SH-SY5Y (cell line): ENCODE measurements around the gene FKBP1A.

Source experiments
- GATA2 ChIP-seq: IDR thresholded peaks from 2 replicates; pipeline ENCODE4 v1.6.1; 2011; ENCODE audit warnings: mild to moderate bottlenecking, low read depth, low read length
- GATA3 ChIP-seq: IDR thresholded peaks from 2 replicates; pipeline ENCODE4 v1.6.1; 2011; ENCODE audit warnings: low read depth, mild to moderate bottlenecking, low read length, moderate library complexity

FKBP1A gene

DNA sequence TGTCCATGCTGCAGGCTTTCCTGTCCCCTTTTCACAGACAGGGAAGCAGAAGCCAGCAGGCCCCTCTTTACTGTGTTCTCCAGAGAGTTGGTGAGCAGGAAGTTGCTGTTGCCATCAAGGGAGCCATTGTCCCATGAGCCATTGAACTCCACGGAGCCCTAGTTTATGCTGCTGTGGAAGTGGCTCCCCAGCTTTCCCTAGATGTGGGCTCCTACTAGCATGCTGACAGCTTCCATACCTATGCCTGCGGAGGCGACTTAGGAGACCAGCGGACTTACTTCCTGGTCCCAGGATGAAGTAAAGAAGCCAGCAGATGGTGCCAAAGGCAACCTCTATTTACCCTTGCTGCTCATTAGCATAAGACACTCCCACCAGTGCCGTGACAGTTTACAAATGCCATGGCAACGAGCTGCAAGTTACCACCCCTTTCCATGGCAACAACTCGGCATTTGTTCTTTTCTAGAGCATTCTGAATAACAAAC is 30.8 kb upstream of the FKBP1A start:
- TF ChIP-seq GATA3 (no peak), GATA2 (no peak)

DNA sequence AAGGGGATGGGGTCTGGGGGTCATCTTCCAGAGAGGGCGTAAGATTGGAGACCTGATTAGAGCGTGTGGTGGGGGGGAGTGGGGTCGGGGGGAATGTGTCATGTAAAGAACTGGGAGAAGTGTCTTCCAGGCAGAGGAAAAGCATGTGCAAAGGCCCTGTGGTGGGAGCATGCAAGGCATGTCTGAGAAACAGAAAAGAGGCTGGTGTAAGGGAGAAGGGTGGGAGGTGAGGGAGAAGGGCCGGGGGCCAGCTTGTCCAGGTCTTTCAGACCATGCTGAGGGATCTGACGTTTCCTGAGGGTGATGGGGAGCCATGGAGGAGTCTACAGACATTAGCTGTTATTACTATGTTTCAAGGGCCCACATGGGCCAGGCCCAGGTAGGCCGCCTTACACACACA is 30.4 kb upstream of the FKBP1A start:
- TF ChIP-seq GATA3, result no peak
- TF ChIP-seq GATA2, result no peak

DNA sequence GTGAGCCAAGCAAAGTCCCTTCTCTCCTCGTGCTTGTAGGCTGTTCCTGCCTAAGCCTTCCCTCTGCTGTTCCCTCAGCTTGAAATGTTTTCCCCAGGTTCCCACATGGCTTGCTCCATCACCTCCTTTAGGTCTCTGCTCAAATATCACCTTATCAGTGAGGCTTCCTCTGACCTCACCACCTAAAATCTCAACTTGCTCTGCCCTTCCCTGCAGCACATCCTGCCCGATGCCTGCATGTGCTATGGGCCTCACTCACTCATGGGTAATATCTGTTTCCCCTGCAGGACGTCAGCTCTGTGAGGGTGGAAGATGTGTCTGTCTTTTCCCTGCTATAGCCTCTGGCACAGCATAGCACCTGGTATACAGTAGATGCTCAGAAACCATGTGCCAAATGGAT is 29.9 kb upstream of the FKBP1A start:
- TF ChIP-seq GATA2 (no peak), GATA3 (no peak)

DNA sequence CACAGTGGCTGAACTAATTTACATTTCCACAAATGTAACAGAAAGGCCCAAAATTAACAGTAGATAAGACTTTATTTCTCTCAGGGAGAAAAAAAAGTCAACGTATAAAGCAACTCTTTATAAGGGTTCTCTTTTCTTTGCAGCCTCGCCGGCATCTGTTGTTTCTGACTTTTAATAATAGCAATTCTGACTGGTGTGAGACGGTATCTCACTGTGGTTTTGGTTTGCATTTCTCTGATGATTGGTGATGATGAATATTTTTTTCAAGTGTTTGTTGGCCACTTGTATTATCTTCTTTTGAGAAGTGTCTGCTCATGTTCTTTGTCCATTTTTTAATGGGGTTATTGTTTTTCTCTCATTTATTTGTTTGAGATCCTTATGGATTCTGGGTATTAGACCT is 27.2 kb upstream of the FKBP1A start:
- TF ChIP-seq GATA2 (no peak), GATA3 (no peak)

DNA sequence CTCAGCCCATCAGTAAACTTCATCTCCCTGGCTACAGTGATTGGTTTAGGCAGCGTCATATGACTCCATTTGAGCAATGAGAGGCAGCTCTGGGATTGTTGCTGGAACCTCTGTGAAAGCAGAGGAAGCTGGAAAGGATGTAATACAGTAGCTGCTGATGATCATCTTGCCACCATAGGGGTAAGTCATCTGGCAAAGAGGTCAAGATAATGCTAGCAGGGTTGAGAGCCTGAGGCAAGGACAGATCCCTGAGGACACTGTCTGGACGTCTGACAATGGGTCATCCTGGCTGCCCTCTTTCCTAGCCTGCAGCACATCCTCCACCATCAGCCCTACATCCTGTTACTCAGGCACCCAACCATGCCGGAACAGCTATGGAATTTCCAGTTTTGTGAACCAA is 25.5 kb upstream of the FKBP1A start:
- no peak for TF ChIP-seq GATA3
- TF ChIP-seq GATA2, result no peak

DNA sequence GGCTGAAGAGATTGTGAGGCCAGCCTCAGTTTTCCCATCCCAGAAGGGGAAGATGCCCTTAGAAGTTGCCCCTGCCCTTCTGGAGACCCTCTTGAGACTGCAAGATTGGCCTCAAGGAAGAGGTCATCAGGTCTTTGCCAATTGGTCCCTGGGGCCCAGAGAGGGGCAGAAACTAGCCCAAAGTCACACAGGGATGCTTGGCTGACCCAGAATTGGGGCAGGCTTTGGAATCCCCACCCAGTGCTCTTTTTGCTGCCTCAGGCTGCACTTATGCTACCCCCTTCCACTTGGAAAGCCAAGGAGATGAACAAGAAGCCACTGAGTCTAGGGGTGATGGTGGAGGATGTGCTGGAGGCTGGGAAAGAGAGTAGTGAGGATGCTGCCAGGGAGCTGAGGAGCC is 24.9 kb upstream of the FKBP1A start:
- TF ChIP-seq GATA2 (no peak), GATA3 (no peak)

DNA sequence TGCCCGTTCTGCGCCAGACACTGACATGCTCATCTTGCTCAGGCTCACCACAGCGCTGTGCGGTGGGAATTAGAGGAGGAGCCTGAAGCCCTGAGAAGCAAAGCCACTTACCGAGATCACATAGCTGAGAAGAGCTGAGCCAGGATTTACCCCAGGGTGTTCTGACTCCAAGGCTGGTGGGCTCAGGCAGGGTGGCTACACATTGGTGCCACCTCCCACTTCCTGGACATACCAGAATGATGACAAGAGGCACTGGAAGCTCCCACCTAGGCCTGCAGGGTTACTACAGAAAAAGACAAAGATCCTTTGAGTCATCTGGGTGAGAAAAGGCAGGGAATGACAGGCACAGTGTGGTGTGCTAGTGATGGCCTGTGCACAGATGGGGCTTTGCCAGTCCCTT is 24.4 kb upstream of the FKBP1A start:
- TF ChIP-seq GATA3 (no peak), GATA2 (no peak)

DNA sequence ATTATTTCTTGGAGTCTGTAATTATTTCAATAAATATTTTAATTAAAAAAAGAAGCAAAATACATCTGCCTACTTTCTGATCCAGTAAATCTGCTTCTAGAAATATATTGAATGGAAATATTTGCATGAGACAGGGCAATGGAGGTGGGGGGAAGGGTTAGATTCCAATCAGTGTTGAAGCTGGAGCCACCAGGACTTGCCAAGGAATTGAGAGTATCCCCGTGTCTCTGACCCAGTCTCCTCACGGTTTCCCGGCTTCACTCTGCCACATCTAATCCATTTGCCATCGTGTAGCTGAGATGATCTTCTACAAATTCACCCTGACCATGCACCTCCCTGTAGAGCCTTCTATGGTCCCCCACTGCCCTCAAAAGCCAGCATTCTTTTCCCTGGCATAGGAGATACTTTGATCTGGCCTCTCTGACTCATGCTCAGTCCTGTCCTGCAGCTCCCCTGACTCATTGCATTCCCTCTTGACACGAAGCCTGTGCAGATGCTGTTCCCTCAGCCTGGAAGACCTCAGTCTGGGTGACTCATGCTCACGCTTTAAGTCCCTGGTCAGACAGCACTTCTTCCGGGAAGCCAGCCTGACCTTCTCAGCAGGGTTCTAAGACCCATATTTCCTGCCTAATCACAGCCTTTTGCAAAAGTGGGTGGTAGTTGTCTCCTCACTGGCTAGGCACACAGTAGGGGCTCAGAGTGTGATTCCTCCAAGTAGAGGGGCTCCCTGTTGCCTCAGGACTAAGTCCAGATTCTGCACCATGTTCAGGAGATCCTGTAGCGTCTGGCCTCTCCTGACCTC is 23.0 kb upstream of the FKBP1A start:
- TF ChIP-seq GATA3, result no peak

DNA sequence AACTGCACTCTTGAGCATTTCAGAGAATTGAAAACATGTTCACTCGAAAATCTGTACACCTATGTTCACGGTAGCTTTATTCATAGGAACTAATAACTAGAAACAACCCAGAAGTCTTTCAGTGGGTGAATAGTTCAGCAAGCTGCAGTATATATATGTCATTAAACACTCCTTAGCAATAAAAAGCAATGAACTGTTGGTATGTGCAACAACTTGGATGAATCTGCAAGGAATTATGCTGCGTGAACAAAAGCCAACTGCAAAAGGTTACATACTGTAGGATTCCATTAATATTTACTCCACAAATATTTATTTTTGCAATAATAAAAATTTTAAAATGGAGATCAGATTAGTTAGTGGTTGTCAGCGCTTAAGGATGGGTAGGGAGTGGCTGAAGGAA is 22.1 kb upstream of the FKBP1A start:
- no peak for TF ChIP-seq GATA2
- no peak for TF ChIP-seq GATA3

DNA sequence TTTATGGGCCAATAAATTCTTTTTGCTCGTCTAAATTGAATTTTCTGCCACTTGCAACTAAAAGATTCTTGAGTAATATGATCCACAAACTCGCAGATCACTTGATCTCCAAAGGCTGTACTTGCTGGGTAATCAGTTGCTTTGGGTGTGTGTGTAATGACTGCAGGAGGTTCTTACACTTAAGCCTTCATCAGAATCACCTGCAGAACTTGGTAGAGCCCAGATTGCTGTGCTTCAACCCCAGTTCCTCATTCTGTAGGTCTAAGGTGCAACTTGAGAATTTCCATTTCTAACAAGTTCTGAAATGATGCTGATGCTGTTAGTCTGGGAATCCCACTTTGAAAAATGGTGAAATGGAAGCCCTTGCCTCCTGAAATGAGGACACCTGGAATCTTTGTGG is 12.9 kb upstream of the FKBP1A start:
- TF ChIP-seq GATA3 (no peak), GATA2 (no peak)

DNA sequence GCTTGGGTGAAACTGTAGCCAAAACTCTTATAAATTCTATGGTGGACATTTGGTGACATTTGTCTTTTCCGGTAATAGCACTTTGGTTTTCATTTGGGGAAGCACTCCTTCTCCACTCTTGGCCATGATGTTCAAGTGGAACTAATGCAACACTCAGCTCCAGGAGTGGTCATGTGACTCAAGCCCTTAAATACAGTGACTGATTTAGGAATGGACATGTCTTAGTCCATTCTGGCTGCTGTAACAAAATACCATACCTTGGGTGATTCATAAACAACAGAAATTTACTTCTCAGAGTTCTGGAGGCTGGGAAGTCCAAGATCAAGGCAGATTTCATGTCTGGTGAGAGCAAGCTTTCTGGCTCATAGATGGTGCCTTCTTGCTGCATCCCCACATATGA is 10.8 kb upstream of the FKBP1A start:
- TF ChIP-seq GATA3 (no peak), GATA2 (no peak)

DNA sequence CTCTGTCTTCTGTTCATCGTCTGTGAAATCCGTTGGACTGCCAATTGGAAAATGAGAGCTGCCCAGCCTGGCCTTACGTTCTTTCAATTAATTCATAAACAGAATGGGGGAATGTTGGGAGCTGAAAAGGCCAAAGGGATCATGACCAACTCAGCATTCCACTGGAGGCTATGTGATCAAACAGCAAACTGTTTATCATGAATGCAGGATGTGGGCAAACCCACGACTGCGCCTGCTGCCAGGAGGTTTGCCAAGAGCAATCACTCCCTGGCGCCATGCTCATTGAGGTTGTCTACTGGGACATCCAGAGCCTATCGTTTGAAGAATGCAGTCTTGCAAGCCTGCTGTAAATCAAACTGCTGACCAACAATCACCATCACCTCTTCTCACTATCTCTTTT is 9.3 kb upstream of the FKBP1A start:
- TF ChIP-seq GATA2 (no peak), GATA3 (no peak)

DNA sequence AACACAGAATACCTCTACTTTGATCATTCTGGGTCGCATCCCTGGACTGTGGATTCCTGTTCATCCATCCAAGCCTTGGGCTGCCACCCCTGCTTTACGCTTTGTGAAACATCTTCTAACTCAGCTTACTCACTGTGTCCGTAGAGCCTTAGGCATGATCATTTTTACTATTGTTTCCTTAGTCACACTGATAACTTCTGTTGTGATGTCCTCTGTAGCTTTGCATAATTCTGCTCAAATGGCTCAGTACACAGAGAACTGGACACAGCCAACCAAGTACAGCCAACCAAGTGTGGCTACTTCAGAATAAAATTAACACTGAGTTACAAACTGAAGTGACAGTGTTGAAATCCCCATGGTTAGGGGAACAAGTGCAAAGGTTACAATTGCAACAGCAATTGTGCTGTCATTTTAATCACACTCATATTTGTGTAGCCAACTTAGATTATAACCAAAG is 8.6 kb upstream of the FKBP1A start:
- TF ChIP-seq GATA3, result no peak
- no peak for TF ChIP-seq GATA2

DNA sequence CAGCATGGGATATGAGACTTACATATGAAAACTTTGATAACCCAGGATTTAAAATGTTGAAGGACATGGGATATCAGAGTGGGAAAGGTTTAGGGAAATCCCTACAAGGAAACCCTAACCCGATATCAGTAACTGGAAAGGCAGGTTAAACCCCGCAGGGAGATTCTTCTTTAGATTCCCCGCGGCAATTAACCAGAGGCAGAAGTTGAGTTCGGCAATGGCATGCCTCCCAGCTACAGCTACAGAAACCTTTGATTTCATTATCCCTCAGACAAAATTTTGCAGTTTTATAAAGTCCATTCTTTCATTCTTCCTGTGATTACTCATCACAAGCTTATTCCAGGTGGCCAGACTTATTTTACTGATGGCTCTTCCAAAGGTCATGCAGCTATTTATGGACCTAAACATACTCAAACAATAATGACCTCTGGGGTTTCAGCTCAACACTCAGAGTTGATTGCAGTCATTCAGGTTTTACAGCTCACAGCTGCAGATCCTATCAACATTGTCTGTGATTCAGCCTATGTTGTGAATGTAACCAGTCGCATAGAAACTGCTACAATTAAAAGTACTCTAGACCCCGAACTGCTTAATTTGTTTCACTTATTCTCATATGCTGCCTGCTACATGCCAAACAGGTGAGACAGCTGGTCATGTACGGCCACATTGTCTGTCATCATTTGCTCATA is 7.0 kb upstream of the FKBP1A start:
- TF ChIP-seq GATA3 (peak; percentile 22; the same call in 1 of the 2 replicates), GATA2 (peak; percentile 63)

DNA sequence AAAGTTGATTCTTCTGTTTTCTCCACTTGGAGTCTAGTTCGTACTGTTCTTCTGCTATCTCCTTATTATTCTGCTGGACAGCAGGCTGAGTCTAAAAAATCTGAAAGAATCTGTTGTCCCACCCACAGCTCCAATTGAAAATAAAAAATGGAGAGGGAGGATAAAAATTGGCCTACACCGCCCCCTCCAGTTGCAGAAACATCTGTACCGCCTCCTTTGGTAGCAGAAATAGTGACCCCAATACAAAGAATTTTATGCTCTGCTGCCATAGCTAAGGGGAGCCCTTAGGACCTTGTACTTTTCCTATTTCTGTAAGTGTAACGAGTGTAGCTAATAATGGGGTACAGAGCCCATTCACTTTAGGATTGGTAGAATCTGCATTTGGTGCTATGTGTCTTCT is 4.9 kb upstream of the FKBP1A start:
- TF ChIP-seq GATA3 (no peak), GATA2 (no peak)
